Glutamatergic neuron (in vitro differentiated cells): Measurements from ENCODE around the gene TBC1D8. TPM values are rescaled to one million over a fixed set of nuclear protein-coding genes. Genes with fewer than 3 reads are reported as not detected.

Experiments
- DNase-seq: peaks from one replicate; pipeline ENCODE4 v3.0.0; 2022
- H3K27ac Mint-ChIP-seq: one replicate; pipeline ENCODE4 v1.8.0; 2020; ENCODE audit warnings: mild to moderate bottlenecking, mixed read lengths, inconsistent platforms; ENCODE audit not compliant: unreplicated experiment
- H3K27me3 Mint-ChIP-seq: one replicate; pipeline ENCODE4 v1.8.0; 2020; ENCODE audit warnings: mild to moderate bottlenecking, moderate library complexity, mixed read lengths, inconsistent platforms; ENCODE audit not compliant: unreplicated experiment
- H3K36me3 Mint-ChIP-seq: one replicate; pipeline ENCODE4 v1.8.0; 2020; ENCODE audit warnings: mild to moderate bottlenecking, mixed read lengths, inconsistent platforms; ENCODE audit not compliant: unreplicated experiment
- H3K4me1 Mint-ChIP-seq: one replicate; pipeline ENCODE4 v1.8.0; 2020; ENCODE audit warnings: mild to moderate bottlenecking, low read depth, mixed read lengths, inconsistent platforms; ENCODE audit not compliant: unreplicated experiment
- H3K4me3 Mint-ChIP-seq: one replicate; pipeline ENCODE4 v1.8.0; 2020; ENCODE audit warnings: mild to moderate bottlenecking, mixed read lengths, inconsistent platforms; ENCODE audit not compliant: unreplicated experiment
- H3K9me3 Mint-ChIP-seq: one replicate; pipeline ENCODE4 v1.8.0; 2020; ENCODE audit warnings: mild to moderate bottlenecking, moderate library complexity, mixed read lengths, inconsistent platforms; ENCODE audit not compliant: unreplicated experiment
- CTCF ChIP-seq: fragments of 200-600 bp; sonication (generic); IDR thresholded peaks from one replicate; pipeline ENCODE4 v1.5.0; 2021; ENCODE audit not compliant: partially characterized antibody, unreplicated experiment
- total RNA-seq: library from RNA; stranded (reverse); fragmentation: NEBNext Ultra II Directional; extraction: Animal tissue kit (Norgen Biotek cat#: 25700); gene quantifications from one replicate; pipeline ENCODE4 v1.2.1, GENCODE V29; 2021; ENCODE audit not compliant: unreplicated experiment

Gene TBC1D8
- total RNA-seq, 1 donor from 2014 or later, result 14.6 TPM

DNA sequence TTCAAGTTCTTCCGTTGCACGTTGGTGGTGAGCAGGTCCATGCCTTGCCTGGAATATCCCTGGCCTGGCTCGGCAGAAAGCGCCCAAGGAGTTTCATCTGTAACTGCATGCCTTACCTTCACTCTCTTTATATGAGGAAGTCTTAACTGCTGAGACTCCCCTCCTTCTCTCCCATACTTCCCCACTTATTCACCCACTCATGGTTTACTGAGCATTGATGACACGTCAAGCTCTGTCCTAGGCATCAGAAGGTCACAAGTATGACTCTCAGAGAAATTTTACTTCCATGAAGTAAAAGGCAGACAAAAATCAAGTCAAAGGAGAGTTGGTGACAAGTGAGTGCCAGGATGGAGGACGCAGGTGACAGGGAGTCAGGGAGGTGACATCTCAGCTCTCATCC is 68.2 kb downstream of the TBC1D8 start:
- Mint-ChIP-seq H3K4me3 (no peak overlapping the region), H3K4me1 (peaks cover 4% of the 10 kb centered on the region), H3K9me3 (no peaks in the 10 kb centered on the region), H3K36me3 (no peaks in the 10 kb centered on the region), H3K27me3 (no peaks in the 10 kb centered on the region), H3K27ac (no peak overlapping the region)
- DNase-seq, result no peak
- no peak for TF ChIP-seq CTCF

DNA sequence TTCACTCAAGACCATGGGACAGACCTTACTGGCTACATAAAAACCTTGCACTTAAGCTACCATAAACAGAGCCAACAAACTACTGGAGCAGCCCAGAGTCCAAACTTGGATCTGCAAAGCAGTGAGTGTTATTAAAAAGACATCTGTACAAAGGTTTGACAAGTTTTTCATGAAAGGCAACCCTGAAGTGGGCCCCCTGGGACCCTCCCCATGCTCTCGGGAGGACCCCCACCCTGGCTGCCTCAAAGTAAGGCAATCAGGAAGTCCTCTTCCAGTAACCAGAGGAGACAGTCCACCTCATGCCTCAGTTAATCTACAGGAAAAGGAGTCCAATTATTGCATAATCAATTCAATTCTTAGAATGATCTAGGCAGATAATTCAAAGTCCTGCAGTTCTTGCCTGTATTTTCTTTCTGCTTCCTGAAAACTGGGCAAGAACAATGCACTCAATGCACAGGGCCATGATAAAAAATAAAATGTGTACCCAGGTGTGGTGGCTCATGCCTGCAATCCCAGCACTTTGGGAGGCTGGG is 69.7 kb downstream of the TBC1D8 start:
- Mint-ChIP-seq H3K9me3 (peaks cover 2% of the 10 kb centered on the region), H3K27ac (no peak overlapping the region)

GRCh38 chr2:101080211-101081068 is 70.7 kb downstream of the TBC1D8 start:
- DNase-seq, result no peak
- Mint-ChIP-seq H3K4me3 (no peak overlapping the region), H3K27me3 (peaks cover 3% of the 10 kb centered on the region), H3K36me3 (peaks cover 13% of the 10 kb centered on the region), H3K9me3 (peaks cover 2% of the 10 kb centered on the region), H3K27ac (no peak overlapping the region), H3K4me1 (peaks cover 4% of the 10 kb centered on the region)
- TF ChIP-seq CTCF, result no peak

More for the DNA sequence above, 69.7 kb downstream of the TBC1D8 start:
- TF ChIP-seq CTCF, result no peak
- Mint-ChIP-seq H3K36me3 (peaks cover 4% of the 10 kb centered on the region), H3K4me1 (peaks cover 4% of the 10 kb centered on the region), H3K27me3 (peaks cover 3% of the 10 kb centered on the region), H3K4me3 (no peak overlapping the region)
- no peak for DNase-seq

- no peak overlapping the region for H3K4me3 Mint-ChIP-seq
- H3K4me1 Mint-ChIP-seq, result peaks cover 4% of the 10 kb centered on the region
- H3K27ac Mint-ChIP-seq, result no peak overlapping the region
- peaks cover 5% of the 10 kb centered on the region for H3K9me3 Mint-ChIP-seq
- no peak for TF ChIP-seq CTCF
- DNase-seq, result no peak
- H3K36me3 Mint-ChIP-seq, result peaks cover 29% of the 10 kb centered on the region
- H3K27me3 Mint-ChIP-seq, result peaks cover 3% of the 10 kb centered on the region
Measured at GRCh38 chr2:101076581-101076980, 74.6 kb downstream of the TBC1D8 start.
